GM19099 (cell line): ENCODE measurements around the gene XPO6.

ENCODE experiments used
- POLR2A ChIP-seq: IDR thresholded peaks from 3 replicates; pipeline ENCODE4 v1.6.1; 2011; ENCODE audit warnings: low read depth; ENCODE audit not compliant: insufficient read length; ENCODE audit errors: extremely low read depth

The XPO6 gene

DNA sequence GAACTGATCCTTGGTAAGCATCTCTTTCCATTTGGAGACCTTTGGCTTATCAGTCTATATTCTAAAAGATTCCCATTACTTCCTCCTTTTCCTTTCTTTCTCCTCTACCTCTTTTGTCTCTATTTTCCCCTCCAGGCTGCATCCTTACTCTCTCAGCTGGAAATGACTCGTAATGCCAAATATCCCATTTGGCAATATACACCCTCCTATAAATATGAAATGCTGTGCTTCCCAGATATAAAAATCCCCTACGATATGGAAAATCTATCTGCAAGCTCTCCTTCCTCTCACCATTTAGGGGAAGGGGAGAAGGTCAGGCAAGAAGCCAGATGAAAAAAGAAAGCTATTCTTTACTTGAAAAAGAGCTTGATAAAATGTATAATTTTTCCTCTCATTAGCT is 39.9 kb downstream of the XPO6 start:
- no peak for TF ChIP-seq POLR2A

DNA sequence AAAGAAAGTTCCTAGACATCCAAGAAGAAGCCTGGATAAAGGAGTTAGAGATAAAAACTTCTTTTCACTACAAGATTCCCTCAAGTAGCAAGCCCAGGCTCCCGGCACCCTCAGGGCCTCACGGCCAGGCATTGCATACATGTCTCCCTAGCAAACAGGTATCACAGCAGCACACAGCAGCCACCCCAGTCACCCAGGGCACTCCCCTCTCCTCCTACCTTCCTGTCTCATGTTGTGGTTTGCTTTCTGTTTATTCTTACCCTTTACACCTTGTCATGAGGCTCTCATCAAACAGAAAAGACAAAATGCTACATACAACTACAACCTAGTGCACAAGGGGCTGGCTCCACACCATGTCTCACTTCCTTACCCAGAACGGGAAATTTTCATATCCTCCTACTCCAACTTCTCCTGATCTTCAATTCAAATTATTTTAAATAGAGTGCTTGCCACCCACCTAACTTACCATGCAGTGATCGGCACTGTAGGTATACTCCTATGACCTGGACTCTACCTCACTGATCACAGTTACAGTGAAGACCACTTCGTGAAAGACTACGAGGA is 42.7 kb downstream of the XPO6 start:
- no peak for TF ChIP-seq POLR2A

DNA sequence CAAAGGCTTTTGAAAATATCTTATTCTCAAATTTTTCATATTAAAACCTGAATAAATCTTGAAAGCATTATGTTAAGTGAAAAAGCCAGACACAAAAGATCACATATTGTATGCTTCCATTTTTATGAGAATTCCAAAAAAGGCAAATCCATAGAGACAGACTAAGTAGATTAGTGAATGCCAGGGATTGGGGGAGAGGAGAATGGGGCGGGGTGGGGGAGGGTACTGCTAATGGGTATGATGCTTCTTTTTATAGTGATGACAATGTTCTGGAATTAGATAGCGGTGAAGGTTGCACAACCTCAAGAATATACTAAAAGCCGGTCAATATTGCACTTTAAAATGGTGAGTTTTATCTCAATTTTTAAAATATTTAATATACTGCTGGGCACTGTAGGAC is 44.0 kb downstream of the XPO6 start:
- TF ChIP-seq POLR2A: no peak

DNA sequence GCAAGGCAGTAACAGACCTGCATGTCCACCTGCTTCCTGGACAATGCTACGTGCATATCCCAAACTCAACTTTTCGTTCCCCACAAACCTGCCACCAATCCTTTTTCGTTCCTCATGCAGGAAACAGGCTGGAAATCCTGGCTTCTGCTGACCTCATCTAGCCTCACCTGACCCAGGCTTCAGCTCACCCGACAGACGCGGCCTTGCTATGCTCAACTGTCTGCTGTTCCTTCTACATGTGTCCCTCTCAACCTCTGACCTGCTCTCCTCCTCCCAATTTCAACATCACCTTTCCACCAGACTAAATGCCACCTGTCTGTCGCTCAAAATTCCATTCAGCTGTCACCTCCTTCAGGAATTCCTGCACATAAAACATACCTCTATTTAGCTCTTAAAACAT is 44.5 kb downstream of the XPO6 start:
- TF ChIP-seq POLR2A: no peak

DNA sequence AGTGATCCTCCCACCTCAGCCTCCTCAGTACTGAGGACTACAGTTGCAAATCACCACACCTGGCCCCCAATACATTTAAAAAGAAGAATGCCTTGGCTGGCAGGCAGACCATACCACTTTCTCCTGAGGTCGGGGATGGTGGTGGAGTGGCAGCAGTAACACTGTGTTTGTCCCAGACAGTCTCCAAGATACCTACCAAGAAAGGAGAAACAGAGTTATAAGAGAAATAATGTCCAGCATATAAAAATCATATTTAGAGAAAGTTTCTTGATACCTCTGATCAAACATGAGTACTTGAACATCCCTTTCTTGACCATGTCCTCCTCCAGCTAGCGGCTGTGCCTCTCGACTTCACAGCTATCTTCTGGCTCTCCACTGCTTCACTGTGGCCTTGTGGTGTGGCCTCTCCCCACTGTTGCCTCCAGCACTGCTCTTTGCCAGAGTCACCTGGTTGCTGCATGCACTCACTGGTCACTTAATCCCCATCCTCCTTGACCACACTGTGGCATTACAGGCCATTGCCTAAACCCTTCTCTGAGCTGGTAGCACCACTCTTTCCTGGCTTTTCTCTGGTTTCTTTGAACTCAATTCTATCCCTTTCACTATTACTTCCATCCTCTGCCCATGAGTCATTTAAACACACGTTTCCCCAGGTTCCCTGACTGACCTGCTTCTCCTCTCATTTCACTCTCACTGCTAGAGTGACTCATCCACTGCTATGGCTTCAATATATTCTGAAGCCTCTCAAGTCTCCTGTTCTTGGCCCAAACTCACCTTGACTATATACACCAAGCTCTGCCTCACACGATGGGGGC is 45.2 kb downstream of the XPO6 start:
- no peak for TF ChIP-seq POLR2A

DNA sequence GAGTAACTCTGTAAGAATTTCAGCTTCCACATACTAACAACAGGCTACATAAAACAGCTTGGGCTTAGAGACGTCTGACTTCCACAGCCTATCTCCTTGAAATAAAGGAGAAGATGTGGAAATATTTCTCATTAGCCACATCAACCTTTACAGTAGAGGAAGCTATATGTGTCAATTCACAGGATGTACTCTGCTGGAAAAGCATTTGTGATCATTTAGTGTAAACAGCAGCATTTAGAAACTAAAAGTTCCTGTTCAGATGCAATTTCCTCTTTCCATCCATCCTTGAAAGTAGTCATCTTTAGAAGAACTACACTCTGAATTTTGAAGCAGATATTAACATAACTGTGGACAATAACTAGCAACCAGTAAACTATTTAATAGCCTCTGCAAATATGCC is 46.2 kb downstream of the XPO6 start:
- TF ChIP-seq POLR2A: no peak

DNA sequence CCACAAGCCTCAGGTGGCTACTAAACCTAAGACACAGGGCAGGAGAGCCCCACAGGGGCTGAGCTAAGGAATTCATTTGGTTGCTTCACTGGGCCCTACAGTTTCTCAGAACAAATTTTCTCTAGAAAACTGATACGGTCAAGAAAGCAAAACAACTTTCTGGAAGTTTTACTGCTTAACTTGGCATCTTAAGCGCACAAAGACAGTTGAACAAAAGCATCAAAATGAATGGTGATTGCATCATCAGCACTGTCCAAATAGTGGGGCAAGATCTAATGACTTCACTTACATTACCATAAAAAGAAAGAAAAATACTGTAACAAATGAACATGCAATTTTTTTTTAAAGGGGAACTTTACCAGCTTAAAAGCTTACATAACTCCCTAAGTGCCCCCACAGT is 47.6 kb downstream of the XPO6 start:
- TF ChIP-seq POLR2A: no peak

DNA sequence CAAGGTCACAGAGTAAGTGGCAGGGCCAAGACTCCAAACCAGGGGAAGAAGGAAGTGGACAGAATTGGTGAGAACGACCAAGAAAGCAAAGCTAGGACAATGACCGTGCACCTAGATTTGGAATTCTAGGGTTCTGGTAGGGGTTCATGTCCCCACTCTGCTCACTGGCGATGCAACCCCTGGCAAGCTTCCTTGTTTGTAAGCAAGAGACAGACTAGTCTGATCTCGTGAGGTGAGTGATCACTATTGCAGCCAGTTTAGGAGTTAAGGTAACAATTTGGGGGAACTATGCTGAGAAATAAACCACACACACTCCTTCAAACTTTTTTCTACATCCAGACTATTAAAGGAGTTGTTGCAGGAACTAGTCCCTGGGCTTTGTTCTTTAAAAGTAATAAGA is 48.1 kb downstream of the XPO6 start:
- TF ChIP-seq POLR2A: no peak

DNA sequence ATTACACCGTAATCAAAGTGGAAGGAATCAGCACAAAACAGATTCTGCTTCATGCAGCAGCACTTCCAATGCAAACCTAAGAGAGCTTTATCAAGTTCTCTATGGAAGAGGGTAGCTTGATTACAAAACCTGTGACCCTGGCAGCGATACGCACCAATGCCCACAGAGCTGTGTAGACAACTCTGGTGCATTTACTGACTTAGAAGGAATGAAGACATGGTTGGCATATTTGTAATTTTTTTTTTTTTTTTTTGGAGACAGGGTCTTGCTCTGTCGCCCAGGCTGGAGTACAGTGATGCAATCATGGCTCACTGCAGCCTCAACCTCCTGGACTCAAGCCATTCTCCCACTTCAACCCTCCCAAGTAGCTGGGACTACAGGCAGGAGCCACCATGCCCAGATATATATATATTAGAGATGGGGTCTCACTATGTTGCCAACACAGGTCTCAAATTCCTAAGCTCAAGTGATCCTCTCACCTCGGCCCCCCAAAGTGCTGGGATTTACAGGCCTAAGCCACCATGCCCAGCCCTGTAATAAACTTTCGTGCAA is 49.4 kb downstream of the XPO6 start:
- TF ChIP-seq POLR2A: no peak

DNA sequence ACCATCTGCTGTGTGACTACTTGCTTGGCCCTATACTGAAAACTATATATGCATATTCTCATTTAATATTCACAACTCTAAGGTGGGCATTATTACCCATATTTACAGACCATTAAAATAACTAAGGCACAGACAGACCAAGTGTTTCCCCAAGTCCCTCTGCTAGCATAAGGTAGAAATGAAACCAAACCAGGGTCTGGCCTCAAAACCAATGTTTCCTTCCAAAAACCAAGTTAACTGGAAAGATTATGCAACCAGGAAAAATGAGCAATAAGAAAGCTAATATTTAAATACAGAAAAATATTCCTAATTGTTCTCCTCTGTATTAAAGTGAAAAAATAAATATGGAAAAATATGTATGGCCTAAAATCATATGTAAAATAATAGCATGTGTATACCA is 50.1 kb downstream of the XPO6 start:
- no peak for TF ChIP-seq POLR2A

DNA sequence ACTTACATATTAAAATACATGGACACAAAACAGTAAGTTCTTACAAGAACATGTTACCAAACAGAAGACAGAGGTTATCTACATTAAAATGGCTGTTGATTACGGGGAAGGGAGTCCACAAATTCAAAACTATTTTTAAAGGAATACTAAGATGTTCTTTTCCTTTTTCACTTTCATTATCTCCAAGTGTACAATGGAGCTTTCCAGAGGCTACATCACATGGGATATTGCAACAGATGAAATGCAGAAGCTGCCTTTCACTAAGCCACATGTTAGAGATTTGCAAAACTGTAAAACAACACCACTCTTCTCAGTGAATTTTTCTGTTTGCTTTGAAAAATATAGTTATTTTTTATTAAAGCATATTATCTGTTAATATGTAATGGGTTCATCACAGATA is 53.6 kb downstream of the XPO6 start:
- no peak for TF ChIP-seq POLR2A

DNA sequence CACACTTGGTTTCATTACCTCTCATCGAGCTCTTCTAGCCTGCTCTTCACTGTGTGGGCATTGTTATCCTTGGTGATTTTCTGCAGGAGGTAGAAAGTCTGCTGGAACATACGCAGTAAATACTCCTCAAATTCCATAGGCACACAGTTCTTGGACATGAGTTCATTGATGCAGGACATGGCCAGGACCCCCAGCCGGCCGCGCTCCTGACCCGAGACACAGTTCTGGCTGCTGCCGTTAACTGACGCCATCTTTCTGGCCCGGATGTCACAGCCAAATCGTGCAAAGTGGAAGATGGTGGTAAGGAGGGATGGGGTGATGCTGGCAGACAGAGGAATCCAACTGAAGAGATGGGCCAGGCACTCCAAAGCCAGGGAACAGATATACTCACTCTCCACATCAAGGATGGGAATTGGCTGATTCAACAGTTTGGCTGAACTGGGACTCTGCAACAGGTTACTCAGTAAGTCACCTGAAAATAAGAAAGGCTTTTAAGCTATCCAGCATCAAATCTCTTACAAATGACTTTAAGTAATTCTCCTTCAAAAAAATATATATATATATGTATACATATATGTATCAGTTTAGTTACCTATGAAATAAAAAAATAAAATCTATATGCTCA is 55.6 kb downstream of the XPO6 start:
- no peak for TF ChIP-seq POLR2A

DNA sequence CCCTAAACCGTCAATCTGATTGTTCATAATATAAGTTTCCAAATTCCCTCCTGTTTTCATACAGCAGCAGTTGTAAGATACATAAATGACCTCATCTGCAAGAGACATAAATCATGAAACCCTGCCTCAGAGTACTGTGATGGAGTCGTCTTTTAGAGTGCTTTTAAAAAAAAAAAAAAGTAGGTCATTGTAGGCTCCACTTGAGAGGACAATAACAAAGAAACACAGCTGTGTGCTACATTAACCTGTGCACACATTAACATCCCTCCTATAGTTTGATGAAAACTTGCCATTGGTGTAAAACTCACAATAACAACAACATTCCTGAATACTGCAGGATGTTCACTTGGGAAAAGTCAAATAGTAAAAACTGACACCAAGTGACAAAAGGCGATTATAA is 56.5 kb downstream of the XPO6 start:
- TF ChIP-seq POLR2A: no peak

DNA sequence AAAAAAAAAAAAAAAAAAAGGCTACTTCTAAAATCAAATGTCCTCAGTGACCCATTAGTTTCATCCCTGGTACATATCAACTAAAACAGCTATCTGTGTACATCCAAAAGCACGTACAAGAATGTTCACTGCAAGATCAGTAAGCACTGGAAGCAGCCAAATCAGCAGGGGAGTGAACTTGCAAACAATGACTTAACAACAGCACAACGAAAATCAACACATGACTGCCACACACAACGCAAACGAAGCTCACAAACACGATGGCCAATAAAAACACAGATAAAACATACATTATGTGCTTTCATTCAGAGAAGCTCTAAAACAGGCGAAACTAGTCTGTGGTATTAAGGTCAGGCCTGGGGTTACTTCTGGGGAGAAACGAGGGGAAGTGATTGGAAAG is 60.6 kb downstream of the XPO6 start:
- no peak for TF ChIP-seq POLR2A

DNA sequence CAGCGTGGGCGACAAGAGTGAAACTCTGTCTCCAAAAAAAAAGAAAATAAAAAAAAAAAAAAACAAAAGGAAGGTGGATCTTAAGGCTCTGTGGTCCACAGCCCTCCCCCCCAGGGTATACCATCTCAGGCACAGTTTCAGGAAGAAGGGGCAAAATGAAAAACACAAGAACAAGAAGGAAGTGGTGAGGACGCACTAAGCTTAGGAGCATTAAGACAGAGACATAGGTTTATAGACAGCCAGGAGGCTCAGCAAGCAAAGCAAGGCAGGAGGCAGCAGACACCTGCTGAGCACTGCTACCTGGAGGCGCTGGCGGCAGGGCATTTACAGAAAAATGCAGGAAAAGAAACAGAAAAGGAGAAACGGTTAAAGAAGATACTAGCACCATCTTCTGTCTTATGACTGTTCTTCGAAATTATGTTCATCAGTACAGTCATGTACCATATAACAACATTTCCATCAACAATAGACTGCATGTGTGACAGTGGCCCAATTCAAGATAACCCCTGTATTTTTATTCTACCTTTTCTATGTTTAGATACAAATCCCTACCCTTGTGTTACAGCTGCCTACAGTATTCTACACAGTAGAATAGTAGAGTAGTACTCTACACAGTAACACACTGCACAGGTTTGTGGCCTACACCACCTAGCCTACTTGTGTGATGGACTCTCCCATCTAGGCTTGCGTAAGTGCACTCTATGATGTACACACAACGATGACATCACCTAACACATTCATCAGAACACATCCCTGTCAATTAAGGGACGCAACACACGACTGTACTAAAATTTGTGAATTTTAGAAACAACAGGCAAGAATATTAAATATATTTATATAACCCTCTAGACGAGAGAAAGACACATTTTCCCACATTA is 62.5 kb downstream of the XPO6 start:
- no peak for TF ChIP-seq POLR2A
